Measurements from ENCODE around the gene MEN1.

Gene MEN1

GRCh38 chr11:64790205-64791095, 19.9 kb downstream of the MEN1 start:
- Histone ChIP-seq H3K9ac (ENCODE audit: low read length) (no peak overlapping the region), H3K4me1 (ENCODE audit: control insufficient read depth, insufficient read depth, low read length) (no peaks in the 10 kb centered on the region), H3K36me3 (ENCODE audit: control insufficient read depth, insufficient read depth, low read length) (no peaks in the 10 kb centered on the region), H3K9me3 (ENCODE audit: control insufficient read depth, low read length) (no peaks in the 10 kb centered on the region), H3K27me3 (ENCODE audit: control insufficient read depth, insufficient read depth, low read length) (no peaks in the 10 kb centered on the region), H3K4me3 (ENCODE audit: low read length) (no peak overlapping the region)

GRCh38 chr11:64789331-64790204, 20.8 kb downstream of the MEN1 start:
- Histone ChIP-seq H3K4me1 (ENCODE audit: control insufficient read depth, insufficient read depth, low read length) (no peaks in the 10 kb centered on the region), H3K9ac (ENCODE audit: low read length) (no peak overlapping the region), H3K9me3 (ENCODE audit: control insufficient read depth, low read length) (no peaks in the 10 kb centered on the region), H3K4me3 (ENCODE audit: low read length) (no peak overlapping the region), H3K27me3 (ENCODE audit: control insufficient read depth, insufficient read depth, low read length) (no peaks in the 10 kb centered on the region), H3K36me3 (ENCODE audit: control insufficient read depth, insufficient read depth, low read length) (no peaks in the 10 kb centered on the region)

GRCh38 chr11:64788321-64789215, 21.8 kb downstream of the MEN1 start:
- H3K9ac ChIP-seq (ENCODE audit: low read length) = no peak overlapping the region
- H3K4me3 ChIP-seq (ENCODE audit: low read length) = no peak overlapping the region
- no peaks in the 10 kb centered on the region for H3K9me3 ChIP-seq (ENCODE audit: control insufficient read depth, low read length)
- H3K4me1 ChIP-seq (ENCODE audit: control insufficient read depth, insufficient read depth, low read length) = no peaks in the 10 kb centered on the region
- no peaks in the 10 kb centered on the region for H3K36me3 ChIP-seq (ENCODE audit: control insufficient read depth, insufficient read depth, low read length)
- no peaks in the 10 kb centered on the region for H3K27me3 ChIP-seq (ENCODE audit: control insufficient read depth, insufficient read depth, low read length)

GRCh38 chr11:64787526-64788320, 22.6 kb downstream of the MEN1 start:
- Histone ChIP-seq H3K9me3 (ENCODE audit: control insufficient read depth, low read length) (no peaks in the 10 kb centered on the region), H3K4me3 (ENCODE audit: low read length) (no peak overlapping the region), H3K27me3 (ENCODE audit: control insufficient read depth, insufficient read depth, low read length) (no peaks in the 10 kb centered on the region), H3K9ac (ENCODE audit: low read length) (no peak overlapping the region), H3K4me1 (ENCODE audit: control insufficient read depth, insufficient read depth, low read length) (no peaks in the 10 kb centered on the region), H3K36me3 (ENCODE audit: control insufficient read depth, insufficient read depth, low read length) (no peaks in the 10 kb centered on the region)

GRCh38 chr11:64786308-64786707, 24.0 kb downstream of the MEN1 start:
- Histone ChIP-seq H3K4me1 (ENCODE audit: control insufficient read depth, insufficient read depth, low read length) (no peaks in the 10 kb centered on the region), H3K27me3 (ENCODE audit: control insufficient read depth, insufficient read depth, low read length) (no peaks in the 10 kb centered on the region), H3K9ac (ENCODE audit: low read length) (no peak overlapping the region), H3K9me3 (ENCODE audit: control insufficient read depth, low read length) (no peaks in the 10 kb centered on the region), H3K4me3 (ENCODE audit: low read length) (no peak overlapping the region), H3K36me3 (ENCODE audit: control insufficient read depth, insufficient read depth, low read length) (no peaks in the 10 kb centered on the region)

- Histone ChIP-seq H3K9ac (ENCODE audit: low read length) (no peak overlapping the region), H3K36me3 (ENCODE audit: control insufficient read depth, insufficient read depth, low read length) (no peaks in the 10 kb centered on the region), H3K4me3 (ENCODE audit: low read length) (no peak overlapping the region), H3K9me3 (ENCODE audit: control insufficient read depth, low read length) (no peaks in the 10 kb centered on the region), H3K4me1 (ENCODE audit: control insufficient read depth, insufficient read depth, low read length) (no peaks in the 10 kb centered on the region), H3K27me3 (ENCODE audit: control insufficient read depth, insufficient read depth, low read length) (no peaks in the 10 kb centered on the region)
These were observed 25.4 kb downstream of the MEN1 start for GRCh38 chr11:64784813-64785581.

- H3K9ac ChIP-seq (ENCODE audit: low read length) = peak within 1 kb of the TSS; percentile 87
- peaks cover 10% of the 10 kb centered on the region for H3K4me1 ChIP-seq (ENCODE audit: control insufficient read depth, insufficient read depth, low read length)
These were observed 31.7 kb downstream of the MEN1 start, which contains the start of gene SF1 for GRCh38 chr11:64778473-64779298. Gene SF1, minus strand, starts transcription at chr11:64778542. Its CDS starts 150 bp downstream, at chr11:64778392.

GRCh38 chr11:64778223-64778472, 32.2 kb downstream of the MEN1 start:
- Histone ChIP-seq H3K4me3 (ENCODE audit: low read length) (peak overlapping the region; percentile 31), H3K4me1 (ENCODE audit: control insufficient read depth, insufficient read depth, low read length) (peaks cover 10% of the 10 kb centered on the region), H3K27me3 (ENCODE audit: control insufficient read depth, insufficient read depth, low read length) (no peaks in the 10 kb centered on the region), H3K9ac (ENCODE audit: low read length) (peak overlapping the region; percentile 87), H3K9me3 (ENCODE audit: control insufficient read depth, low read length) (no peaks in the 10 kb centered on the region), H3K36me3 (ENCODE audit: control insufficient read depth, insufficient read depth, low read length) (peaks cover 9% of the 10 kb centered on the region)

More at GRCh38 chr11:64778473-64779298, 31.7 kb downstream of the MEN1 start, which contains the start of gene SF1:
- Histone ChIP-seq H3K9me3 (ENCODE audit: control insufficient read depth, low read length) (no peaks in the 10 kb centered on the region), H3K36me3 (ENCODE audit: control insufficient read depth, insufficient read depth, low read length) (peaks cover 9% of the 10 kb centered on the region), H3K4me3 (ENCODE audit: low read length) (peak within 1 kb of the TSS; percentile 69), H3K27me3 (ENCODE audit: control insufficient read depth, insufficient read depth, low read length) (no peaks in the 10 kb centered on the region)

- Histone ChIP-seq H3K36me3 (ENCODE audit: control insufficient read depth, insufficient read depth, low read length) (peaks cover 9% of the 10 kb centered on the region), H3K4me1 (ENCODE audit: control insufficient read depth, insufficient read depth, low read length) (peaks cover 10% of the 10 kb centered on the region), H3K9me3 (ENCODE audit: control insufficient read depth, low read length) (no peaks in the 10 kb centered on the region), H3K9ac (ENCODE audit: low read length) (peak overlapping the region; percentile 87), H3K4me3 (ENCODE audit: low read length) (peak overlapping the region; percentile 69), H3K27me3 (ENCODE audit: control insufficient read depth, insufficient read depth, low read length) (no peaks in the 10 kb centered on the region)
These were observed 32.7 kb downstream of the MEN1 start for GRCh38 chr11:64777449-64778222.

Measured in mucosa of stomach (tissue), 1 donor.